ENCODE results near the gene GLTP. TPM values are rescaled to one million over a fixed set of nuclear protein-coding genes. Genes with fewer than 3 reads are reported as not detected.

The GLTP gene
- total and polyA plus RNA-seq, 11 donors, result 16.9 to 68.6 (median 25.1) TPM

- intact Hi-C loops (cut with DNase I), result no loop called here
- WGBS, 4 donors, result 84 to 88% (median 86%) methylated on average over 10 of the region's 10 CpGs
- no peaks in the 10 kb centered on the region for H3K4me1 ChIP-seq
- H3K36me3 ChIP-seq, result no peaks in the 10 kb centered on the region
- ATAC-seq (no peak), DNase-seq (no peak)
- TF ChIP-seq POLR2A (IDR thresholded peaks at IDR 0.05), result no peak
- no peak for TF ChIP-seq CTCF (IDR thresholded peaks at IDR 0.05)
- H3K4me3 ChIP-seq, result no peak overlapping the region
- no peak overlapping the region for H3K27ac ChIP-seq
- H3K27me3 ChIP-seq, result no peaks in the 10 kb centered on the region
- H3K9me3 ChIP-seq, result no peaks in the 10 kb centered on the region
These were observed 69.3 kb downstream of the GLTP start for GRCh38 chr12:109810954-109811623.

DNA sequence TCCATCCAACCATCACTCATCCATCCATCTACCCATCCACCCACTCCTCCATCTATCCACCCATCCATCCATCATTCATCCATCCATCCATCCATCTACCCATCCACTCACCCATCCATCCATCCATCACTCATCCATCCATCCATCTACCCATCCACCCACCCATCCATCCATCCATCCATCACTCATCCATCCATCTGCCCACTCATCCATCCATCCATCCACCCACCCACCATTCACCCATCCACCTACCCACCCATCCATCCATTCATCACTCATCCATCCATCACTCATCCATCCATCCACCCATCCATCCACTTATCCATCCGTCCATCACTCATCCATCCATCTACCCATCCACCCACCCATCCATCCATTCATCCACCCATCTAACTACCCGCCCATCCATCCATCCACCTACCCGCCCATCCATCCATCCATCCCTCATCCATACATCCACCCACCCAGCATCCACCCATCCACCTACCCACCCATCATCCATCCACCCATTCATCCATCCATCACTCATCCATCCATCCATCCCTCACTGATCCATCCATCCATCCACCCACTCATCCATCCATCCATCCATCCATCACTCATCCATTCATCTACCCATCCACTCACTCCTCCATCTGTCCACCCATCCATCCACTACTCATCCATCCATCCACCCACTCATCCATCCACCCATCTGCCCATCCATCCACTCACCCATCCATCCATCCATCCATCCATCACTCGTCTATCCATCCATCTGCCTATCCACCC is 71.3 kb downstream of the GLTP start:
- DNase-seq (no peak), ATAC-seq (no peak)
- intact Hi-C loops (cut with DNase I), result loop anchor here in 2 of 10 donors (5.0 kb wide), 2 partner anchors 33 to 38 kb away; no protein-coding TSS in a partner anchor
- Histone ChIP-seq H3K27me3 (no peaks in the 10 kb centered on the region), H3K36me3 (no peaks in the 10 kb centered on the region), H3K4me1 (peaks cover 0 to 2% (median 0%) of the 10 kb centered on the region in 12 donors), H3K4me3 (no peak overlapping the region), H3K27ac (no peak overlapping the region), H3K9me3 (no peaks in the 10 kb centered on the region)
- TF ChIP-seq CTCF (IDR thresholded peaks at IDR 0.05) (no peak), POLR2A (IDR thresholded peaks at IDR 0.05) (no peak)
- 83 to 97% (median 94%) methylated on average over 4 of the region's 4 CpGs for WGBS, 4 donors

GRCh38 chr12:109807954-109808643 is 72.2 kb downstream of the GLTP start:
- 92 to 95% (median 93%) methylated on average over 12 of the region's 12 CpGs for WGBS, 4 donors
- Histone ChIP-seq H3K9me3 (no peaks in the 10 kb centered on the region), H3K27me3 (no peaks in the 10 kb centered on the region), H3K4me3 (no peak overlapping the region), H3K36me3 (no peaks in the 10 kb centered on the region), H3K27ac (no peak overlapping the region), H3K4me1 (peaks cover 0 to 2% (median 0%) of the 10 kb centered on the region in 12 donors)
- TF ChIP-seq CTCF (IDR thresholded peaks at IDR 0.05), result no peak
- TF ChIP-seq POLR2A (IDR thresholded peaks at IDR 0.05), result no peak
- no peak for DNase-seq
- ATAC-seq, result no peak
- intact Hi-C loops (cut with DNase I), result loop anchor here in 2 of 10 donors (5.0 kb wide), 2 partner anchors 34 to 39 kb away; no protein-coding TSS in a partner anchor

All from heart left ventricle (tissue), 16 donors.